MM.1S (cell line): ENCODE results near the gene ZBTB7A.

Source experiments
- DNase-seq: peaks from one replicate; pipeline ENCODE4 v3.0.0-alpha.2; 2015
- H2AFZ ChIP-seq: fragments of 300-600 bp; sonication (generic); 2 replicates; pipeline ENCODE4 v1.6.0; 2016; ENCODE audit warnings: antibody characterized with exemption, low read length
- H3F3A ChIP-seq: fragments of 300-600 bp; sonication (generic); 2 replicates; pipeline ENCODE4 v1.6.1; 2016; ENCODE audit warnings: mild to moderate bottlenecking, antibody characterized with exemption, low read length, moderate library complexity, mixed read lengths; ENCODE audit not compliant: insufficient read depth
- H3K27ac ChIP-seq: fragments of 300-600 bp; sonication (generic); 2 replicates; pipeline ENCODE4 v1.5.1; 2016; ENCODE audit warnings: mild to moderate bottlenecking, low read length
- H3K27me3 ChIP-seq: fragments of 300-600 bp; sonication (generic); replicated peaks from 2 replicates; pipeline ENCODE4 v1.6.0; 2016; ENCODE audit warnings: low read length; ENCODE audit not compliant: insufficient read depth
- H3K36me3 ChIP-seq: fragments of 300-600 bp; sonication (generic); replicated peaks from 2 replicates; pipeline ENCODE4 v1.6.1; 2016; ENCODE audit warnings: mild to moderate bottlenecking, low read length, mixed read lengths; ENCODE audit not compliant: insufficient read depth
- H3K4me1 ChIP-seq: fragments of 300-600 bp; sonication (generic); 2 replicates; pipeline ENCODE4 v1.6.1; 2016; ENCODE audit warnings: low read length, mixed read lengths
- H3K4me2 ChIP-seq: fragments of 300-600 bp; sonication (generic); 2 replicates; pipeline ENCODE4 v1.6.0; 2016; ENCODE audit warnings: low read depth, low read length
- H3K4me3 ChIP-seq: fragments of 300-600 bp; sonication (generic); 2 replicates; pipeline ENCODE4 v1.5.1; 2016; ENCODE audit warnings: low read length, mixed read lengths
- H3K79me2 ChIP-seq: fragments of 300-600 bp; sonication (generic); 2 replicates; pipeline ENCODE4 v1.6.1; 2016; ENCODE audit warnings: mixed run types, low read length, mixed read lengths
- H3K9ac ChIP-seq: fragments of 300-600 bp; sonication (generic); 2 replicates; pipeline ENCODE4 v1.6.1; 2016; ENCODE audit warnings: low read length, mixed read lengths
- H3K9me2 ChIP-seq: fragments of 300-600 bp; sonication (generic); replicated peaks from 2 replicates; pipeline ENCODE4 v1.6.1; 2016; ENCODE audit warnings: mild to moderate bottlenecking, low read length, mixed read lengths; ENCODE audit not compliant: insufficient read depth
- H3K9me3 ChIP-seq: fragments of 300-600 bp; sonication (generic); replicated peaks from 2 replicates; pipeline ENCODE4 v1.6.1; 2016; ENCODE audit warnings: mild to moderate bottlenecking, low read length, mixed read lengths; ENCODE audit not compliant: insufficient read depth
- H4K20me1 ChIP-seq: fragments of 300-600 bp; sonication (generic); 2 replicates; pipeline ENCODE4 v1.6.1; 2016; ENCODE audit warnings: mild to moderate bottlenecking, low read length, moderate library complexity, mixed read lengths; ENCODE audit not compliant: insufficient read depth
- EZH2 ChIP-seq: fragments of 300-600 bp; sonication (generic); optimal IDR thresholded peaks from 2 replicates; pipeline ENCODE3; 2017; ENCODE audit warnings: low read depth, mild to moderate bottlenecking, antibody characterized with exemption, low read length, mixed read lengths
- EZH2phosphoT487 ChIP-seq: fragments of 300-600 bp; sonication (generic); IDR thresholded peaks from 2 replicates; pipeline ENCODE4 v1.6.1; 2018; ENCODE audit warnings: antibody characterized with exemption, low read length
- TF ChIP-seq, protein P1 (sequence below): fragments of 300-600 bp; sonication (generic); IDR thresholded peaks from 2 replicates; pipeline ENCODE4 v1.5.1; 2016; ENCODE audit warnings: antibody characterized with exemption, low read length, mixed read lengths

ZBTB7A gene

DNA sequence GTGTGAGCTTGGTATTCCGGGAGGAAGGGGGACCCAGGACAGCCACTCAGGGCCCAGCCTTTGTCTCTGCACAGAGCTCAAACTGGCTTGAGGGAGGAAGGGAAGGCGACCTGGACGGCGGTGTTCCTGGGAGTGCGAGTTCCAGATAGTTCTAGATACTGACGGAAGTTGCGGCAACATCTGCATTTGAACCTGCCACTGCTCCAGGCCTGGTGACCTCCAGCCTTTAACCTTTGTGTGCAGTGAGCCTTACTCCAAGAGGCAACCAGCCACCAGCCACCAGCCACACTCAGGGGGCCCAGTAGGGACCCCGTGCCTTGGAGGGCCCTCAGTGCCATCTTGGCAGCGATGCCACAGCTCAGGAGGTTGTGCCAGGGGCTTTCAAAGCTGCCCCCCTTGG lies 15.5 kb upstream of the ZBTB7A start:
- Histone ChIP-seq H3K4me1 (peaks cover 15% of the 10 kb centered on the region), H2AFZ (no peak overlapping the region), H3K9me2 (no peaks in the 10 kb centered on the region), H3F3A (no peaks in the 10 kb centered on the region), H3K27me3 (no peaks in the 10 kb centered on the region), H3K9ac (no peak overlapping the region), H3K9me3 (no peaks in the 10 kb centered on the region), H3K4me3 (no peak overlapping the region), H4K20me1 (no peaks in the 10 kb centered on the region), H3K4me2 (no peak overlapping the region), H3K27ac (no peak overlapping the region), H3K79me2 (no peaks in the 10 kb centered on the region), H3K36me3 (no peaks in the 10 kb centered on the region)
- no peak for TF ChIP-seq EZH2phosphoT487
- TF ChIP-seq, protein P1, sequence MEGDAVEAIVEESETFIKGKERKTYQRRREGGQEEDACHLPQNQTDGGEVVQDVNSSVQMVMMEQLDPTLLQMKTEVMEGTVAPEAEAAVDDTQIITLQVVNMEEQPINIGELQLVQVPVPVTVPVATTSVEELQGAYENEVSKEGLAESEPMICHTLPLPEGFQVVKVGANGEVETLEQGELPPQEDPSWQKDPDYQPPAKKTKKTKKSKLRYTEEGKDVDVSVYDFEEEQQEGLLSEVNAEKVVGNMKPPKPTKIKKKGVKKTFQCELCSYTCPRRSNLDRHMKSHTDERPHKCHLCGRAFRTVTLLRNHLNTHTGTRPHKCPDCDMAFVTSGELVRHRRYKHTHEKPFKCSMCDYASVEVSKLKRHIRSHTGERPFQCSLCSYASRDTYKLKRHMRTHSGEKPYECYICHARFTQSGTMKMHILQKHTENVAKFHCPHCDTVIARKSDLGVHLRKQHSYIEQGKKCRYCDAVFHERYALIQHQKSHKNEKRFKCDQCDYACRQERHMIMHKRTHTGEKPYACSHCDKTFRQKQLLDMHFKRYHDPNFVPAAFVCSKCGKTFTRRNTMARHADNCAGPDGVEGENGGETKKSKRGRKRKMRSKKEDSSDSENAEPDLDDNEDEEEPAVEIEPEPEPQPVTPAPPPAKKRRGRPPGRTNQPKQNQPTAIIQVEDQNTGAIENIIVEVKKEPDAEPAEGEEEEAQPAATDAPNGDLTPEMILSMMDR, result no peak
- no peak for TF ChIP-seq EZH2
- DNase-seq, result no peak

DNA sequence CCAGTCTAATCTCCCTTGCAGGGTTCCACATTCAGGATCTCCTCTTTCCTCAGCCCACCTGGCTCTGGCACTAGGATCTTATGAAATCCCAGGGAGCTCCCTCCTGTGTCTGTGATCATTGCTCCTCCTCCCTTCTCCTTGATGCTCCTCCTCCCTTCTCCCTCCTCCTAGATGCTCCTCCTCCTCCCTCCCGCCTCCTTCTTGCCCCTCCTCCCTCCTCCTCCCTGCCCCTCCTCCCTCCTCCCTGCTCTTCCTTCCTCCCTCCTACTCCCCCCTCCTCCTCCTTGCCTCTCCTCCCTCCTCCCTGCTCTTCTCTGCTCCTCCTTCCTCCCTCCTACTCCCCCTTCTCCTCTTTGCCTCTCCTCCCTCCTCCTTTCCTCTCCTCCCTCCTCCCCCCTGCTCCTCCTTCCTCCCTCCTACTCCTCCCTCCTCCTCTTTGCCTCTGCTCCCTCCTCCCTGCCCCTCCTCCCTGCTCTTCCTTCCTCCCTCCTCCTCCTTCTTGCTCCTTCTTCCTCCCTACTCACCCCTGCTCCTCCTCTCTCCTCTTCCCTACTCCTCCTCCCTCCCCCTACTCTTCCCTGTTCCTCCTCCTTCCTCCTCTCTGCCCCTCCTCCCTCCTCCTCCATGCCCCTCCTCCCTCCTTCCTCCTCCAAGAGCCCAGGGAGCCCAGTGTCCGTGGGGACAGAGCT lies 14.9 kb upstream of the ZBTB7A start:
- TF ChIP-seq, protein P1, result no peak
- TF ChIP-seq EZH2, result no peak
- TF ChIP-seq EZH2phosphoT487, result no peak
- Histone ChIP-seq H3K9me2 (no peaks in the 10 kb centered on the region), H3K9ac (no peak overlapping the region), H3K36me3 (no peaks in the 10 kb centered on the region), H4K20me1 (no peaks in the 10 kb centered on the region), H3K9me3 (no peaks in the 10 kb centered on the region), H3K4me1 (peaks cover 18% of the 10 kb centered on the region), H3K27me3 (no peaks in the 10 kb centered on the region), H3K4me3 (no peak overlapping the region), H3K79me2 (no peaks in the 10 kb centered on the region), H3K4me2 (no peak overlapping the region), H3K27ac (no peak overlapping the region), H2AFZ (no peak overlapping the region), H3F3A (no peaks in the 10 kb centered on the region)
- no peak for DNase-seq

DNA sequence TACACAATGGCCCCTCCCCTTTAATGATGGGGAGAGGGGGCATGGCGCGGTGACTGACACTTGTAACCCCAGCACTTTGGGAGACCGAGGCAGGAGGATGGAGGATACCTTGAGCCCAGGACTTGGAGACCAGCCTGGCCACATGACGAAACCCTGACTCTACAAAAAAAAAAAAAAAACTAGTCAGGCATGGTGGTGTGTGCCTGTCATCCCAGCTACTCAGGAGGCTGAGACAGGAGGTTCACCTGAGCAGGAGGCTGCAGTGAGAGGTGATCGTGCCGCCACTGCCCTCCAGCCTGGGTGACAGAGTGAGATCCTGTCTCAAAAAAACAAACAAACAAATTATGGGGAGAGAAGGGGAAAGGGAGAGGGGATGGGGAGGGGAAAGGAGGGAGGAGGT lies 13.8 kb upstream of the ZBTB7A start:
- TF ChIP-seq EZH2 (no peak), EZH2phosphoT487 (no peak)
- TF ChIP-seq, protein P1, result no peak
- H2AFZ ChIP-seq, result no peak overlapping the region
- H3K4me1 ChIP-seq, result peaks cover 18% of the 10 kb centered on the region
- H3K9me3 ChIP-seq, result no peaks in the 10 kb centered on the region
- H4K20me1 ChIP-seq, result no peaks in the 10 kb centered on the region
- no peak overlapping the region for H3K4me2 ChIP-seq
- H3K27me3 ChIP-seq, result no peaks in the 10 kb centered on the region
- no peak for DNase-seq
- no peak overlapping the region for H3K9ac ChIP-seq
- no peaks in the 10 kb centered on the region for H3K36me3 ChIP-seq
- H3F3A ChIP-seq, result no peaks in the 10 kb centered on the region
- H3K9me2 ChIP-seq, result no peaks in the 10 kb centered on the region
- no peaks in the 10 kb centered on the region for H3K79me2 ChIP-seq
- H3K27ac ChIP-seq, result no peak overlapping the region
- no peak overlapping the region for H3K4me3 ChIP-seq
